ENCODE data around the gene PTF1A.

PTF1A gene, protein sequence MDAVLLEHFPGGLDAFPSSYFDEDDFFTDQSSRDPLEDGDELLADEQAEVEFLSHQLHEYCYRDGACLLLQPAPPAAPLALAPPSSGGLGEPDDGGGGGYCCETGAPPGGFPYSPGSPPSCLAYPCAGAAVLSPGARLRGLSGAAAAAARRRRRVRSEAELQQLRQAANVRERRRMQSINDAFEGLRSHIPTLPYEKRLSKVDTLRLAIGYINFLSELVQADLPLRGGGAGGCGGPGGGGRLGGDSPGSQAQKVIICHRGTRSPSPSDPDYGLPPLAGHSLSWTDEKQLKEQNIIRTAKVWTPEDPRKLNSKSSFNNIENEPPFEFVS

GRCh38 chr10:23191764-23192711, at the start of gene PTF1A:
TSS of gene PTF1A (plus strand) at chr10:23192312. CDS start at chr10:23192531, 219 bp downstream.
- no peak for DNase-seq

- no peak for DNase-seq
Measured at GRCh38 chr10:23146258-23146657, 45.9 kb upstream of the PTF1A start.

- DNase-seq, result no peak
Measured at GRCh38 chr10:23147035-23147434, 45.1 kb upstream of the PTF1A start.

GRCh38 chr10:23148214-23148613, 43.9 kb upstream of the PTF1A start:
- no peak for DNase-seq

DNA sequence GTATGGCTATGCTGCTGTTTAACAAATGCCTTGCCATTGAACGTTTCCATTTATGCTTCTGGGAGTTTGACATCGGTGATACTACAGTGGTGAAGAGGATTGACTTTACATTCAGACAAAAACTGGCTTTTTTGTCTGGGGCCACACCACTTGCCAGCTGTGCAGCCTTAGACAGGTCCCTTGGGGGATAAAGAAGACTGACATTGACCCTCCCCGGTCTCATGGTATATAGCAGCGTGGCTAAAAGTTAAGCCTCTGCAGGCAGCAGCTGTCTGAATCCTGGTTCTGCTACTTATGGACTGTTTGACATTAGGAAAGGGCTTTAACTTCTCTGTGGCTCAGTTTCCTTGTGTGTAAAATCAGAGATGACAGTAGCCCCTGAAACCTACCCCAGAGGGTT, 42.0 kb upstream of the PTF1A start:
- DNase-seq, result no peak

DNA sequence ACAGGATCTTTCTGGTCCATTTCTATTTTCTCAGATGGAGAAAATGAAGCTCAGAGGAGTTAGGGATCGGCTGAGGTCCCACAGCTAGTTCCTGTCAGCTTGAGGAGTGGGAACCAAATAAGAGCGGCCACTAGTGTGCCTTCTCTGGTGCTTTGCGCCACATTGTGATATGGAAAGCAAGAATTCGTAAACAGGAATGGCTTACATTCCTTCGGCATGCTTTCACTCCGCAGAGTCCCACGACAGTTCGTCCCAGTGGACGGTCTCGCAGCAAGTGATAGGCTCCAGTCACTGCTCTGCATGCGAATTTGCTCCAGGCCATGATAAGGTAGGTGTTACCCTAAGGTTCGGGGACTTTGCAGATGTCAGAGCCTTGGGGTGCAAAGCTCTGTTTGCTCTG, 41.5 kb upstream of the PTF1A start:
- DNase-seq, result no peak

GRCh38 chr10:23151071-23151470, 41.0 kb upstream of the PTF1A start:
- no peak for DNase-seq

- DNase-seq, result no peak
Measured at GRCh38 chr10:23155169-23155568, 36.9 kb upstream of the PTF1A start.

- DNase-seq, result no peak
Measured at GRCh38 chr10:23156447-23157150, 35.5 kb upstream of the PTF1A start.

- DNase-seq, result no peak
Measured at GRCh38 chr10:23157239-23157681, 34.9 kb upstream of the PTF1A start.

DNA sequence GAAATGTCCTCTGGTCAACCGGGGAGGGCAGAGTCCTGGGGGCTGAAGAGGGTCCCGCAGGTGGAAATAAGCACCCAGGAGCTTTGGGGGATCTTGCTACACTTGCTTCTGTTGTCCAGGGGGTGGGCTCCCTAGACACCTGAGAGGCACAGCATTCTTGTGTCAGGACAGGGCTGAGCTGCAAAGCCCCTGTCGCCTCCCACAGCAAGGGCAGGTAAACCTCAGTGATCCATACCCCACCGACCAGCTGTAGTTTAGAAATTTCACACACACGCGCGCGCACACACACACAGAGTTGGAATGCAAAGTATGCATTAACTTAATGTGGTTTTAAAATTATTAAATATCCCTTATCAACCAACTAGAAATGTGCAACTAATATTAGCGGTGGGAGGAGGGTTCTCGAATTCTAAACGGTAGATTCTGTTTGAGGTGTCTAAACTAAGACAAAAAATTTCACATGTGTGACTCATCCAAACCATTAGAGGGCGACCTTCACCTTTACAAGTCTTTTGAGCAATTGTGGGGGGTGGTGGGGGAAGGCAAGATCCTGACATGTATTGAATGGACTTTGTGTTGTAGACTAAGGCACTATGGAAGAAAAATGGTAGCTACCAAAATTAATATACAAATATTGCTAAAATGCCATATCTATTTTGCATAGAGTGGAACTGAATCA, 34.3 kb upstream of the PTF1A start:
- DNase-seq, result no peak

GRCh38 chr10:23158370-23158769, 33.7 kb upstream of the PTF1A start:
- DNase-seq, result peak; percentile 35

GRCh38 chr10:23171232-23171876, 20.8 kb upstream of the PTF1A start:
- no peak for DNase-seq

- DNase-seq, result no peak
Measured at GRCh38 chr10:23172429-23173213, 19.5 kb upstream of the PTF1A start.

GRCh38 chr10:23173214-23174073, 18.7 kb upstream of the PTF1A start:
- DNase-seq, result no peak

GRCh38 chr10:23174074-23174976, 17.8 kb upstream of the PTF1A start:
- DNase-seq, result no peak

DNA sequence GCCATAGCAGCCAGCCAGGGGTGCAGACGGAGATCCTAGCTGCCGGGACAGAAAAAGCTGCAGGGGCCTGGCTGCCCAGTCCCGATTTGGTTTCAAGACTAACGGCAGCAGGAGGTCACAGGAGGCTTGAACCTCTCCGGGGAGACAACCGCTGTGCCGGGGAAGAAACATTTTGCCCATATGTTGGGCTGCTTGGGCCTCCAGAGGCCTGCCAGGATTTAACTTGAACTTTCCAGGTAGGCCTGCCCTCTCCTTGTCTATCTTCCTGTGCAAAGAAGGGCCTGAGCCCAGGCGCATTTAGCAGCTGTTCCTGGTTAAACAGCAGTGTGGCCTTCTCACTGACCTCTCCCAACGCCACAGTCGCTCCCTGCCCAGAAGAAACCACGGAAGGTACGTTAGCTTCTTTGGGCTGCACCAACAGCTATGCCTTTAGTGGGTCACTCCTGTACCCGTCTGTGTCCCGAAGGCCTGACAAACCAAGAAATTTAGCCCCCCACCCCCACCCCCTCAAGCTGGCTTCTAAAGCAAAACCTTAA, 17.1 kb upstream of the PTF1A start:
- no peak for DNase-seq

GRCh38 chr10:23186178-23186577, 5.9 kb upstream of the PTF1A start:
- no peak for DNase-seq

DNA sequence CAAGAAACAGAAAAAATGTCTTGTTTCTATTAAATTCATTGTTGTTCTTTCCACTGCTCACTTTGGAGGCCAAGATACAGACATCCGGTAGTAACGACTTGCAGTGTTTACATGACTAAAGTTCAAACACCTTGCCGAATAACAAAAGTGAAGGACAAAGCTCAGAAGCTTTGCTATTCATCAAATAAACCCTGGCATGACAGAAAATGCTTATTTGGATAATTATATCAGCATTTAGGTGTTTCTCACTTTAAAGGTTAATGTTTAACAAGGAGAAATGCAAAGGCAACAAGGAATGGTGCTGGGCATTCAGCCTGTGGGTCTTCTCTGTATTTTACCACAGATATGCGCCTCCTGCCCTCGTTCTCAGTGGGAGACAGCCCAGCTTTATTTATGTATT, 5.4 kb upstream of the PTF1A start:
- DNase-seq, result no peak

All from activated naive CD4-positive, alpha-beta T cell treated with anti-CD3 and anti-CD28 coated beads, Interleukin-2, amount 50 U/mL, for 16 hours (primary cell).